ENCODE data around the gene CCNB2.
"Not testable (repeated sequence)": the region's sequence is repeated elsewhere in the genome, so short reads cannot be mapped to it uniquely, and the experiment has no call there.

CCNB2 gene

GRCh38 chr15:59131456-59131855, 26.5 kb downstream of the CCNB2 start:
- H4K20me1 ChIP-seq: no peaks in the 10 kb centered on the region
- 0 out of 2 replicates have a peak, but pooled peaks cover 7% of the 10 kb centered on the region for H3K4me1 ChIP-seq
- no peak overlapping the region for H3K9ac ChIP-seq
- no peak overlapping the region for H3K4me2 ChIP-seq
- no peaks in the 10 kb centered on the region for H3K27me3 ChIP-seq
- peaks cover 46% of the 10 kb centered on the region for H3K9me3 ChIP-seq
- H3K36me3 ChIP-seq: peaks cover 100% of the 10 kb centered on the region
- no peak overlapping the region for H3K27ac ChIP-seq
- no peak overlapping the region for H3K4me3 ChIP-seq
- TF ChIP-seq Cebpa-rat (IDR thresholded peaks at IDR 0.05): no peak

DNA sequence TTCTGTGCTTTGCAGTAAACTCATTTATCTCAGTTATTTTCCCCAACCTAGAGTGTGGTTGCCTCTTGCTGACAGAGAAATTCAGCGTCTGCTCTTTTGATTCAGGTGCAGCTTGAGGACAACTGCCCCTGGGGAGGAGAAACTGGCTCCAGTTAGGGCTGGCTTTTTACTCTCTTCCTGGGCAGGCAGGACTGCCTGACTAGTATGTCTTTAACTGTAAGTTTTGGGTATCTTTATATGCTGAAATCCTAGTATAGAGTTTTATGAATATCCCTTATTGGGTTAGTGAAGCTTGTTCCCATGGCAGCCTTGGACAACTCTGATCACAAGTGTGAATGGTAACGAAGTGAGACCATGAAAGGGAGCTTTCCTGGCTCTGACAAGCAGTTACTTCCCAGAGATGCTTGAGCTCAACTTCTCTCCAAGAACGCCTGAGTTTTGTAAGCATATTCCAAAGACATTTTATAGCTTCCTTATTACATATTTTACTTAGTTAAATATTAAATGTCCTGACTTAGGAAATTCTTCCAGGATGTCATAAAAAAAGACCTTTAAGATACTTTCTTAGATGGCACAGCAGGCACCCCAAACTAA, 27.1 kb downstream of the CCNB2 start:
- H3K4me1 ChIP-seq: 0 out of 2 replicates have a peak, but pooled peaks cover 4% of the 10 kb centered on the region
- no peak overlapping the region for H3K4me2 ChIP-seq
- H3K27me3 ChIP-seq: no peaks in the 10 kb centered on the region
- no peak overlapping the region for H3K9ac ChIP-seq
- H3K9me3 ChIP-seq: peaks cover 39% of the 10 kb centered on the region
- H3K4me3 ChIP-seq: no peak overlapping the region
- no peak overlapping the region for H3K27ac ChIP-seq
- peaks cover 6% of the 10 kb centered on the region; the same call in 1 of the 2 replicates for H4K20me1 ChIP-seq
- peaks cover 100% of the 10 kb centered on the region for H3K36me3 ChIP-seq
- TF ChIP-seq Cebpa-rat (IDR thresholded peaks at IDR 0.05): no peak

DNA sequence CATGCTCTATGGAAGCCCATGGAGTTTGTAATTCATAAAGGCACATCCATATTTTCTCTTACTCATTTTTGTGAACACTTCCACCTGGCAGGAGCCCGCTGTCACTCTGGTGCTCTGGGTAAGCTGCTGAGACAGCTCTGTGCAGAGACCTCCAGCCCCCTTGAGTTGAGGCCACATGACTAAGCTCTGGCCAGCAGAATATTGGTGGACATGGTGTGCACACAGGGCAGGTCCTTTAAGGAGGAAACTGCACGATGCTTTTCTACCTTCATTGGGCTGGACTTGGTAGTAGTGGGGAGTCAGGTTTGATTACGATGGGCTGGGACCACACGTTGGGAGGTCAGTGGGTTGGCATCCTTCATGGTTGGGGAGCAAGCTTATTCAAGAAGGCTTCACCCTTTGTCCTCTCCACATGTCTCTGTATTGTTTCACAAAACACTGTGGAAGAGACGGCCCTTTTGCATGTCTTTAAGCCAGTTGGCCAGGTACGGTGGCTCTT, 29.0 kb downstream of the CCNB2 start:
- no peak overlapping the region for H3K4me2 ChIP-seq
- no peak overlapping the region for H3K27ac ChIP-seq
- no peaks in the 10 kb centered on the region for H3K27me3 ChIP-seq
- H3K9me3 ChIP-seq: peaks cover 20% of the 10 kb centered on the region
- peaks cover 7% of the 10 kb centered on the region; the same call in 1 of the 2 replicates for H4K20me1 ChIP-seq
- H3K9ac ChIP-seq: no peak overlapping the region
- no peaks in the 10 kb centered on the region for H3K4me1 ChIP-seq
- no peak for TF ChIP-seq Cebpa-rat (IDR thresholded peaks at IDR 0.05)
- peaks cover 100% of the 10 kb centered on the region for H3K36me3 ChIP-seq
- no peak overlapping the region for H3K4me3 ChIP-seq

DNA sequence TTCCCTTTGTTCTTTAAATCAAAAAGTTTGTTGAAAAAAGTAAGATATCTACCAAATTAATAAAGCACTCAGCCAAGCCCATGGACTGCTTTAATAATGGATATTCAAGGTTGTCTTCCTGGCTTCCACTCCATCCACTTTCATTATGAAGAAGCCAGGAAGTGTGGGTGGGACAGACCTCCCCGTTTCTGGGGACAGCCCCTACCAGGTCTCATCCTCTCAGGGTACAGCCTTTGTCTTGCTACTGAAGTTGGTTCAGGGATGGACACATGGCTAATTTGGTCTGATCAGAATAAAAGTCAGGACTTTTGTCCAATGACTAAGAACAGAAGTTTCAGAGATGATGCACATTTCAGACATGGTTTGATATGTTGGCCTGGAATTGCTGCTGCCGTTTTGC, 32.6 kb downstream of the CCNB2 start:
- Histone ChIP-seq H3K4me1 (no peaks in the 10 kb centered on the region), H3K36me3 (peaks cover 97% of the 10 kb centered on the region), H3K4me2 (no peak overlapping the region), H3K9ac (no peak overlapping the region), H3K27ac (no peak overlapping the region), H4K20me1 (peaks cover 7% of the 10 kb centered on the region; the same call in 1 of the 2 replicates), H3K27me3 (no peaks in the 10 kb centered on the region), H3K4me3 (no peak overlapping the region), H3K9me3 (no peaks in the 10 kb centered on the region)
- no peak for TF ChIP-seq Cebpa-rat (IDR thresholded peaks at IDR 0.05)

- peaks cover 97% of the 10 kb centered on the region for H3K36me3 ChIP-seq
These were observed 33.3 kb downstream of the CCNB2 start for GRCh38 chr15:59138243-59138642.

GRCh38 chr15:59140422-59141226, 35.7 kb downstream of the CCNB2 start:
- peaks cover 92% of the 10 kb centered on the region for H3K36me3 ChIP-seq

More at GRCh38 chr15:59138243-59138642, 33.3 kb downstream of the CCNB2 start:
- Histone ChIP-seq H3K27ac (no peak overlapping the region), H3K9me3 (no peaks in the 10 kb centered on the region), H3K27me3 (no peaks in the 10 kb centered on the region), H3K4me1 (no peaks in the 10 kb centered on the region), H3K4me3 (no peak overlapping the region), H3K4me2 (no peak overlapping the region), H3K9ac (no peak overlapping the region), H4K20me1 (peaks cover 7% of the 10 kb centered on the region; the same call in 1 of the 2 replicates)
- TF ChIP-seq Cebpa-rat (IDR thresholded peaks at IDR 0.05): no peak

DNA sequence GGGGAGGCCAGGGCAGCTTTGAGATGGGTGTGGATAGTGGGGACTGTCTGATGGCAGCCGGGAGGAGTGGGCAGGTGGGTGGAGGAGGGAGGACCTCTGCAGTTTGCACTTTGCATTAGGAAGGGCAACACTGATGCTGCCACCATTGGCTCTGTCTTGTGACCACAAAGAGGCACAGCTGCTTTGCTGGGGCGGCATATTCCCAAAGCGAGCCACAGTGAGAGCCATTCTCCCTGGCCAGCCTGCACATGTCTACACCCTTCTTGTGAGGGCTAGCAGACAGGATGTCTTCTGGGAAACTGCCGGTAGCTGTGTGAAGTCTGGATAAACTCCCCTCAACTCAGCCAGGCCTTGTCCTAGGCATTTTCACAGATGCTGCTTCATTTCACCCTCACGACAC, 38.3 kb downstream of the CCNB2 start:
- Histone ChIP-seq H3K36me3 (peaks cover 76% of the 10 kb centered on the region), H3K27me3 (no peaks in the 10 kb centered on the region), H3K4me2 (no peak overlapping the region), H3K27ac (no peak overlapping the region), H4K20me1 (no peaks in the 10 kb centered on the region; the same call in 1 of the 2 replicates), H3K4me3 (no peak overlapping the region), H3K9me3 (no peaks in the 10 kb centered on the region), H3K4me1 (no peaks in the 10 kb centered on the region), H3K9ac (no peak overlapping the region)
- TF ChIP-seq Cebpa-rat (IDR thresholded peaks at IDR 0.05): no peak

More at GRCh38 chr15:59140422-59141226, 35.7 kb downstream of the CCNB2 start:
- Histone ChIP-seq H3K9ac (no peak overlapping the region), H3K27ac (no peak overlapping the region), H4K20me1 (peaks cover 7% of the 10 kb centered on the region; the same call in 1 of the 2 replicates), H3K4me1 (no peaks in the 10 kb centered on the region), H3K27me3 (no peaks in the 10 kb centered on the region), H3K9me3 (no peaks in the 10 kb centered on the region), H3K4me2 (no peak overlapping the region), H3K4me3 (no peak overlapping the region)
- TF ChIP-seq Cebpa-rat (IDR thresholded peaks at IDR 0.05): no peak

GRCh38 chr15:59144594-59144993, 39.6 kb downstream of the CCNB2 start:
- H3K36me3 ChIP-seq: peaks cover 64% of the 10 kb centered on the region
- not testable (repeated sequence) for H3K9ac ChIP-seq, H3K27ac ChIP-seq, H3K9me3 ChIP-seq, H3K27me3 ChIP-seq, H3K4me1 ChIP-seq, H3K4me2 ChIP-seq, H4K20me1 ChIP-seq, H3K4me3 ChIP-seq

DNA sequence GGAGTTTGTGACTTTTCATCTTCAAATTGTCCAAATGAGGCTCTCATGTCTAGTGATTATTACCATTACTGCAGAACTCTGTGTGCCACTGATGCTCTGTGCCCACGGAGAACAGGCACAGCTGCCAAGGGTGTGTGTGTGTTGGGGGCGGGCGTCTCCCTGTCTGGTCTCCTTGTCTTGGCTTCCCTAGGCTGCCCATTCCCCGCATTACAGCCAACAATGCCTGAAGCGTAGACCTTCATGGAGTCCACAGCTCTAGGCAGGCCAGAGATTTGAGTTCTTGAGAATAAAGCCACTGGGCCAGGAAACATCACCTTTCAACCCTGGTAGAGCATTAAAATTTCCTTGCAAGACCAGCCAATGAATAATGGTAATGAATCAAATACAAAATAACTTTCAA, 42.7 kb downstream of the CCNB2 start:
- H3K36me3 ChIP-seq: peaks cover 35% of the 10 kb centered on the region
- H4K20me1 ChIP-seq: no peaks in the 10 kb centered on the region
- no peaks in the 10 kb centered on the region for H3K27me3 ChIP-seq
- no peak overlapping the region for H3K4me3 ChIP-seq
- no peak for TF ChIP-seq Cebpa-rat (IDR thresholded peaks at IDR 0.05)
- no peak overlapping the region for H3K4me2 ChIP-seq
- H3K9ac ChIP-seq: no peak overlapping the region
- no peaks in the 10 kb centered on the region for H3K9me3 ChIP-seq
- H3K4me1 ChIP-seq: no peaks in the 10 kb centered on the region
- no peak overlapping the region for H3K27ac ChIP-seq

Measured in BLaER1 (cell line).